ENCODE data around the gene RAD18. TPM values are rescaled to one million over a fixed set of nuclear protein-coding genes. Genes with fewer than 3 reads are reported as not detected.

The RAD18 gene
- total RNA-seq, 1 experiment from 2014 or later, result 13.8 TPM

DNA sequence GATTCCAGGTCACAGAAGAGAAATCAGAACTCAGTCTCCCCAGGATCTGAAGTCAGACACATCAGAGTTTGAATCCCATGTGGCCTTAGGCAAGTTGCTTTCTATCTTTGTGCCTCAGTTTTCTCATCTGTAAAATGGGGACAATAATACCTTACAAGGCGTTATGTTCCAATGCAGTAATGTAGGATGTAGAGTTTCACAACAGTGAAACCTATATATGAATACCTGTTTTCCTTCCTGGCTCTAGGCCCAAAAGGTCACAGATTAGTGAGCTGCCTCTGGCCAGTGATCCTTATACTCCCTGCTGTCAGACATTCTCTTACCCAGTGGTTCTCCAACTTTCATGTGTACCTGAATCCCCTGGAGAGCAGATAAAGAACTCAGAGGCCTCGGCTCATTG is 121.0 kb downstream of the RAD18 start:
- in situ Hi-C loops (cut with HindIII; ENCODE audit: low pct_unique_long_range_greater_than_20kb, low sequenced_read_pairs) (no loop called here), intact Hi-C loops (cut with micrococcal nuclease; ENCODE audit: unreplicated experiment) (no loop called here)
- Histone ChIP-seq H3K27me3 (ENCODE audit: control insufficient read depth, insufficient read depth, low read length) (no peaks in the 10 kb centered on the region), H3K4me1 (ENCODE audit: control insufficient read depth, insufficient read depth, low read length) (no peaks in the 10 kb centered on the region), H3K4me3 (ENCODE audit: low read depth in 2 of 2, low read length in 2 of 2) (no peak overlapping the region), H3K9me3 (ENCODE audit: control insufficient read depth, insufficient read depth, low read depth, low read length) (no peaks in the 10 kb centered on the region), H3K27ac (ENCODE audit: low read length) (no peak overlapping the region), H3K36me3 (ENCODE audit: control insufficient read depth, insufficient read depth, low read length) (no peaks in the 10 kb centered on the region)
- POLR2A ChIA-PET, result no interaction called here
- ATAC-seq (no peak), DNase-seq (ENCODE audit: low read depth, low spot score) (no peak)
- TF ChIP-seq, protein P1, sequence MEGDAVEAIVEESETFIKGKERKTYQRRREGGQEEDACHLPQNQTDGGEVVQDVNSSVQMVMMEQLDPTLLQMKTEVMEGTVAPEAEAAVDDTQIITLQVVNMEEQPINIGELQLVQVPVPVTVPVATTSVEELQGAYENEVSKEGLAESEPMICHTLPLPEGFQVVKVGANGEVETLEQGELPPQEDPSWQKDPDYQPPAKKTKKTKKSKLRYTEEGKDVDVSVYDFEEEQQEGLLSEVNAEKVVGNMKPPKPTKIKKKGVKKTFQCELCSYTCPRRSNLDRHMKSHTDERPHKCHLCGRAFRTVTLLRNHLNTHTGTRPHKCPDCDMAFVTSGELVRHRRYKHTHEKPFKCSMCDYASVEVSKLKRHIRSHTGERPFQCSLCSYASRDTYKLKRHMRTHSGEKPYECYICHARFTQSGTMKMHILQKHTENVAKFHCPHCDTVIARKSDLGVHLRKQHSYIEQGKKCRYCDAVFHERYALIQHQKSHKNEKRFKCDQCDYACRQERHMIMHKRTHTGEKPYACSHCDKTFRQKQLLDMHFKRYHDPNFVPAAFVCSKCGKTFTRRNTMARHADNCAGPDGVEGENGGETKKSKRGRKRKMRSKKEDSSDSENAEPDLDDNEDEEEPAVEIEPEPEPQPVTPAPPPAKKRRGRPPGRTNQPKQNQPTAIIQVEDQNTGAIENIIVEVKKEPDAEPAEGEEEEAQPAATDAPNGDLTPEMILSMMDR (IDR thresholded peaks at IDR 0.05), result no peak
- TF ChIP-seq, protein P2, sequence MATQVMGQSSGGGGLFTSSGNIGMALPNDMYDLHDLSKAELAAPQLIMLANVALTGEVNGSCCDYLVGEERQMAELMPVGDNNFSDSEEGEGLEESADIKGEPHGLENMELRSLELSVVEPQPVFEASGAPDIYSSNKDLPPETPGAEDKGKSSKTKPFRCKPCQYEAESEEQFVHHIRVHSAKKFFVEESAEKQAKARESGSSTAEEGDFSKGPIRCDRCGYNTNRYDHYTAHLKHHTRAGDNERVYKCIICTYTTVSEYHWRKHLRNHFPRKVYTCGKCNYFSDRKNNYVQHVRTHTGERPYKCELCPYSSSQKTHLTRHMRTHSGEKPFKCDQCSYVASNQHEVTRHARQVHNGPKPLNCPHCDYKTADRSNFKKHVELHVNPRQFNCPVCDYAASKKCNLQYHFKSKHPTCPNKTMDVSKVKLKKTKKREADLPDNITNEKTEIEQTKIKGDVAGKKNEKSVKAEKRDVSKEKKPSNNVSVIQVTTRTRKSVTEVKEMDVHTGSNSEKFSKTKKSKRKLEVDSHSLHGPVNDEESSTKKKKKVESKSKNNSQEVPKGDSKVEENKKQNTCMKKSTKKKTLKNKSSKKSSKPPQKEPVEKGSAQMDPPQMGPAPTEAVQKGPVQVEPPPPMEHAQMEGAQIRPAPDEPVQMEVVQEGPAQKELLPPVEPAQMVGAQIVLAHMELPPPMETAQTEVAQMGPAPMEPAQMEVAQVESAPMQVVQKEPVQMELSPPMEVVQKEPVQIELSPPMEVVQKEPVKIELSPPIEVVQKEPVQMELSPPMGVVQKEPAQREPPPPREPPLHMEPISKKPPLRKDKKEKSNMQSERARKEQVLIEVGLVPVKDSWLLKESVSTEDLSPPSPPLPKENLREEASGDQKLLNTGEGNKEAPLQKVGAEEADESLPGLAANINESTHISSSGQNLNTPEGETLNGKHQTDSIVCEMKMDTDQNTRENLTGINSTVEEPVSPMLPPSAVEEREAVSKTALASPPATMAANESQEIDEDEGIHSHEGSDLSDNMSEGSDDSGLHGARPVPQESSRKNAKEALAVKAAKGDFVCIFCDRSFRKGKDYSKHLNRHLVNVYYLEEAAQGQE (IDR thresholded peaks at IDR 0.05; ENCODE audit: insufficient read depth in 1 of 2, low read depth in 2 of 2, low read length in 1 of 2), result no peak
- TF ChIP-seq POLR2AphosphoS5 (IDR thresholded peaks at IDR 0.05; ENCODE audit: low read depth, low read length), result no peak
- no peak for TF ChIP-seq TCF7L2 (IDR thresholded peaks at IDR 0.05; ENCODE audit: low read depth, low read length)
- no peak for TF ChIP-seq SIN3A (IDR thresholded peaks at IDR 0.05; ENCODE audit: borderline replicate concordance, insufficient read depth, low read depth, low read length)
- no TSS peak for BruUV-seq (replicated peaks)
- CTCF ChIA-PET, result no interaction called here

DNA sequence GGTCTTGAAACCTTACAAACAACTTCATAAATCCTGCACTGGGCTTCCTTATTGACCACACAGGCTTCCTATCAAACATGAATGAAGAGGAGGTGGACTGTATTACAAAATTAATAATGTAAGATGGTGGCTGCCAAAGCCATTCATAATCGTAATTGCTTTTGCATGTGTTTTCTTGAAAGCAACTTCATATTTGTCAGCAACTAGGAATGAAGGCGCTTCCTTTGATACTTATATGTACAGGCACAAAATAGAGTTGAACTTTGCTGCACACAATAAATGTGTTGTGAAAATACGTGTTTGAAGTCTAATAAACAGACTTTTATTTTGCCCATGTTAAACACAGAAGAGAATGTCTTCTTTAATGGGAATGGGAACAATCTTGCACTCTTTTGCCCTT is 121.8 kb downstream of the RAD18 start:
- ChIA-PET POLR2A (no interaction called here), CTCF (interaction anchor here (0.7 kb wide), 1 partner anchor 101 kb away, joined by 4 read pairs; no protein-coding TSS in a partner anchor)
- H3K36me3 ChIP-seq (ENCODE audit: control insufficient read depth, insufficient read depth, low read length), result no peaks in the 10 kb centered on the region
- no peak for TF ChIP-seq SIN3A (IDR thresholded peaks at IDR 0.05; ENCODE audit: borderline replicate concordance, insufficient read depth, low read depth, low read length)
- TF ChIP-seq, protein P1 (IDR thresholded peaks at IDR 0.05), result no peak
- TF ChIP-seq, protein P2 (IDR thresholded peaks at IDR 0.05; ENCODE audit: insufficient read depth in 1 of 2, low read depth in 2 of 2, low read length in 1 of 2), result no peak
- TF ChIP-seq TCF7L2 (IDR thresholded peaks at IDR 0.05; ENCODE audit: low read depth, low read length), result no peak
- no peak for TF ChIP-seq POLR2AphosphoS5 (IDR thresholded peaks at IDR 0.05; ENCODE audit: low read depth, low read length)
- DNase-seq (ENCODE audit: low read depth, low spot score) (no peak), ATAC-seq (no peak)
- no peaks in the 10 kb centered on the region for H3K9me3 ChIP-seq (ENCODE audit: control insufficient read depth, insufficient read depth, low read depth, low read length)
- no peak overlapping the region for H3K27ac ChIP-seq (ENCODE audit: low read length)
- no peaks in the 10 kb centered on the region for H3K27me3 ChIP-seq (ENCODE audit: control insufficient read depth, insufficient read depth, low read length)
- in situ Hi-C loops (cut with HindIII; ENCODE audit: low pct_unique_long_range_greater_than_20kb, low sequenced_read_pairs) (no loop called here), intact Hi-C loops (cut with micrococcal nuclease; ENCODE audit: unreplicated experiment) (no loop called here)
- BruUV-seq (replicated peaks), result no TSS peak
- no peak overlapping the region for H3K4me3 ChIP-seq (ENCODE audit: low read depth in 2 of 2, low read length in 2 of 2)
- H3K4me1 ChIP-seq (ENCODE audit: control insufficient read depth, insufficient read depth, low read length), result no peaks in the 10 kb centered on the region

Measured in Panc1 (cell line).